C4-2B (cell line): ENCODE results near the gene DNAH8.

Experiments
- ZFX ChIP-seq: fragments of 450-650 bp; IDR thresholded peaks from 2 replicates; pipeline ENCODE4 v1.6.1; 2017
- TF ChIP-seq, protein P1 (sequence below): fragments of 450-650 bp; conservative IDR thresholded peaks from 2 replicates; pipeline ENCODE4 v1.5.1; 2017; ENCODE audit warnings: mild to moderate bottlenecking

DNA sequence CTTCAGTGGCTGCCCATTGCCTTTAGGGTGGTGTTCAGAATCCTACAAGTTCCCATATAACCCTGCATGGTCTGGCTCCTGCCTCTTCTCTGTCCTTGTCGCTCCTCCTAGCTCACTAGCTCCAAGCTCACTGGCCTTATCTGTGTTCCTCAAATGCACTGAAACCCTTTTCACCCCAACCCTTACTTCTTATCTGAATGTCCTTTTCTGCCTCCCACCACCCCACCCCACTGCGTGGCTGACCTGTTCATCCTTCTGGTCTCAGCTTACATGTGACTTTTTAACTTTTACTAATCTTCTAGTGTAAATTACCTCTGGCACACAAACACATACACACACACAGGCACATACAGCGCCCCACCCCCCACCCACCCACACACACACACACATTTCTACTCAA, 292.5 kb downstream of the DNAH8 start:
- TF ChIP-seq, protein P1, sequence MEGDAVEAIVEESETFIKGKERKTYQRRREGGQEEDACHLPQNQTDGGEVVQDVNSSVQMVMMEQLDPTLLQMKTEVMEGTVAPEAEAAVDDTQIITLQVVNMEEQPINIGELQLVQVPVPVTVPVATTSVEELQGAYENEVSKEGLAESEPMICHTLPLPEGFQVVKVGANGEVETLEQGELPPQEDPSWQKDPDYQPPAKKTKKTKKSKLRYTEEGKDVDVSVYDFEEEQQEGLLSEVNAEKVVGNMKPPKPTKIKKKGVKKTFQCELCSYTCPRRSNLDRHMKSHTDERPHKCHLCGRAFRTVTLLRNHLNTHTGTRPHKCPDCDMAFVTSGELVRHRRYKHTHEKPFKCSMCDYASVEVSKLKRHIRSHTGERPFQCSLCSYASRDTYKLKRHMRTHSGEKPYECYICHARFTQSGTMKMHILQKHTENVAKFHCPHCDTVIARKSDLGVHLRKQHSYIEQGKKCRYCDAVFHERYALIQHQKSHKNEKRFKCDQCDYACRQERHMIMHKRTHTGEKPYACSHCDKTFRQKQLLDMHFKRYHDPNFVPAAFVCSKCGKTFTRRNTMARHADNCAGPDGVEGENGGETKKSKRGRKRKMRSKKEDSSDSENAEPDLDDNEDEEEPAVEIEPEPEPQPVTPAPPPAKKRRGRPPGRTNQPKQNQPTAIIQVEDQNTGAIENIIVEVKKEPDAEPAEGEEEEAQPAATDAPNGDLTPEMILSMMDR, result no peak
- no peak for TF ChIP-seq ZFX
